ENCODE data around the gene EID1.

- TF ChIP-seq POLR2A (IDR thresholded peaks at IDR 0.05; ENCODE audit: low read depth) (no peak), EP300 (IDR thresholded peaks at IDR 0.05) (no peak), POLR2AphosphoS5 (IDR thresholded peaks at IDR 0.05) (no peak)
Measured at GRCh38 chr15:48872632-48873031, 5.3 kb upstream of the EID1 start.

Measured in esophagus muscularis mucosa (tissue), 3 donors.